GM18507 (cell line): Measurements from ENCODE around the gene KCNJ15.

Source experiments
- DNase-seq: peaks from one replicate; pipeline ENCODE4 v3.0.0; 2011; ENCODE audit warnings: low read depth; ENCODE audit not compliant: insufficient read length; ENCODE audit errors: extremely low spot score
- FAIRE-seq: peaks from 2 replicates; lab custom pipeline; 2011; peaks lifted over from hg19 to GRCh38; lab: Jason Lieb, UNC

Gene KCNJ15

GRCh38 chr21:38265166-38265565 lies 8.4 kb downstream of the KCNJ15 start:
- DNase-seq (no peak), FAIRE-seq (no peak)

GRCh38 chr21:38266732-38267131 lies 9.9 kb downstream of the KCNJ15 start:
- FAIRE-seq, result no peak
- DNase-seq, result no peak

- DNase-seq (no peak), FAIRE-seq (peak; percentile 46)
Measured at GRCh38 chr21:38267136-38267755, 10.5 kb downstream of the KCNJ15 start.

- FAIRE-seq (peak; percentile 76), DNase-seq (no peak)
Measured at GRCh38 chr21:38267991-38268863, 11.4 kb downstream of the KCNJ15 start.

GRCh38 chr21:38268864-38269575 lies 12.2 kb downstream of the KCNJ15 start:
- FAIRE-seq (no peak), DNase-seq (no peak)

- FAIRE-seq, result peak; percentile 95
- DNase-seq, result no peak
Measured at GRCh38 chr21:38269576-38269936, 12.8 kb downstream of the KCNJ15 start.

GRCh38 chr21:38272215-38272614 lies 15.4 kb downstream of the KCNJ15 start:
- FAIRE-seq (no peak), DNase-seq (no peak)

- DNase-seq (no peak), FAIRE-seq (no peak)
Measured at GRCh38 chr21:38273745-38274542, 17.2 kb downstream of the KCNJ15 start.

- DNase-seq (no peak), FAIRE-seq (no peak)
Measured at GRCh38 chr21:38277501-38278131, 20.8 kb downstream of the KCNJ15 start.

GRCh38 chr21:38280454-38280853 lies 23.7 kb downstream of the KCNJ15 start:
- DNase-seq (no peak), FAIRE-seq (no peak)

GRCh38 chr21:38280867-38281266 lies 24.1 kb downstream of the KCNJ15 start:
- no peak for DNase-seq

GRCh38 chr21:38282921-38283320 lies 26.1 kb downstream of the KCNJ15 start:
- no peak for FAIRE-seq
- no peak for DNase-seq

More at GRCh38 chr21:38280867-38281266, 24.1 kb downstream of the KCNJ15 start:
- FAIRE-seq, result no peak

GRCh38 chr21:38284216-38284615 lies 27.4 kb downstream of the KCNJ15 start:
- DNase-seq, result no peak

GRCh38 chr21:38286739-38287471 lies 30.1 kb downstream of the KCNJ15 start:
- FAIRE-seq (no peak), DNase-seq (no peak)

More at GRCh38 chr21:38284216-38284615, 27.4 kb downstream of the KCNJ15 start:
- FAIRE-seq, result no peak

GRCh38 chr21:38287476-38287875 lies 30.7 kb downstream of the KCNJ15 start:
- DNase-seq, result no peak
- no peak for FAIRE-seq

- DNase-seq, result no peak
- peak; percentile 53 for FAIRE-seq
Measured at GRCh38 chr21:38289705-38290485, 33.1 kb downstream of the KCNJ15 start.

GRCh38 chr21:38290809-38291208 lies 34.0 kb downstream of the KCNJ15 start:
- FAIRE-seq, result no peak
- no peak for DNase-seq

- FAIRE-seq (no peak), DNase-seq (no peak)
Measured at GRCh38 chr21:38291874-38292273, 35.1 kb downstream of the KCNJ15 start.
